Measurements from ENCODE around the gene HTR6. TPM values are rescaled to one million over a fixed set of nuclear protein-coding genes. Genes with fewer than 3 reads are reported as not detected.

HTR6 gene
- total RNA-seq, 3 donors from 2014 or later = not detected

- no peak for ATAC-seq
Measured at GRCh38 chr1:19679691-19680090, 15.0 kb downstream of the HTR6 start.

GRCh38 chr1:19680644-19681043 lies 16.0 kb downstream of the HTR6 start:
- Histone ChIP-seq H3K4me3 (no peak overlapping the region), H3K4me1 (ENCODE audit: low read depth) (no peaks in the 10 kb centered on the region), H3K9me3 (no peaks in the 10 kb centered on the region), H3K36me3 (ENCODE audit: low read depth) (no peaks in the 10 kb centered on the region)
- intact Hi-C loops (cut with DNase I, micrococcal nuclease) = no loop called here
- ATAC-seq (no peak), DNase-seq (no peak)
- TF ChIP-seq CTCF (IDR thresholded peaks at IDR 0.05) = no peak

More at GRCh38 chr1:19679691-19680090, 15.0 kb downstream of the HTR6 start:
- TF ChIP-seq CTCF (IDR thresholded peaks at IDR 0.05) = no peak
- no peaks in the 10 kb centered on the region for H3K36me3 ChIP-seq (ENCODE audit: low read depth)
- H3K4me1 ChIP-seq (ENCODE audit: low read depth) = no peaks in the 10 kb centered on the region
- no peak for DNase-seq
- H3K4me3 ChIP-seq = no peak overlapping the region
- intact Hi-C loops (cut with DNase I, micrococcal nuclease) = no loop called here
- H3K9me3 ChIP-seq = no peaks in the 10 kb centered on the region

DNA sequence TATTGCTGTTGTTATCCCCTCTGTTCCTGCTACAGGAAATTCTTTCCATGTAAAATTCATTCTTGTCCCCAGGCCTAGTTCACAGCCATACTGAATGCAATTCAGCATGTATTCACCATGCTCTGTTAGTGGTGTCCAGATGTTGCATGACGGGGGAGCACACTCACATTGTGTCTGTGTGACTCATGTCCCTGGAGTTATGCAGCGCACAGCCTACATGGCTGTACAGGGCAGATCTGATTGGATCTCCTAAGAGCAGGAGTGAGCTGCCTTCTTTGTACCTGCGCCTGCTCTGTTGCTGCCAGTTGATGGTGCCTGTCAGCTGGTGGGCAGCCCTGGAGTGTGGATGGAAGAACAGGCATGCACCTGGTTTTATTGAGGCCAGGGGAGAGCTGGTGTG lies 17.6 kb downstream of the HTR6 start:
- Histone ChIP-seq H3K9me3 (no peaks in the 10 kb centered on the region), H3K4me3 (no peak overlapping the region), H3K4me1 (ENCODE audit: low read depth) (no peaks in the 10 kb centered on the region), H3K36me3 (ENCODE audit: low read depth) (no peaks in the 10 kb centered on the region)
- TF ChIP-seq CTCF (IDR thresholded peaks at IDR 0.05) = no peak
- DNase-seq = no peak
- ATAC-seq = no peak
- intact Hi-C loops (cut with DNase I, micrococcal nuclease) = no loop called here

- no peak for DNase-seq
- no peaks in the 10 kb centered on the region for H3K36me3 ChIP-seq (ENCODE audit: low read depth)
- intact Hi-C loops (cut with DNase I, micrococcal nuclease) = no loop called here
- no peaks in the 10 kb centered on the region for H3K4me1 ChIP-seq (ENCODE audit: low read depth)
- TF ChIP-seq CTCF (IDR thresholded peaks at IDR 0.05) = no peak
- no peak overlapping the region for H3K4me3 ChIP-seq
- ATAC-seq = no peak
- H3K9me3 ChIP-seq = no peaks in the 10 kb centered on the region
Measured at GRCh38 chr1:19682901-19683300, 18.2 kb downstream of the HTR6 start.

GRCh38 chr1:19683351-19683750 lies 18.7 kb downstream of the HTR6 start:
- Histone ChIP-seq H3K4me3 (no peak overlapping the region), H3K4me1 (ENCODE audit: low read depth) (no peaks in the 10 kb centered on the region), H3K36me3 (ENCODE audit: low read depth) (no peaks in the 10 kb centered on the region), H3K9me3 (no peaks in the 10 kb centered on the region)
- no peak for DNase-seq
- intact Hi-C loops (cut with DNase I, micrococcal nuclease) = no loop called here
- TF ChIP-seq CTCF (IDR thresholded peaks at IDR 0.05) = no peak
- ATAC-seq = no peak

DNA sequence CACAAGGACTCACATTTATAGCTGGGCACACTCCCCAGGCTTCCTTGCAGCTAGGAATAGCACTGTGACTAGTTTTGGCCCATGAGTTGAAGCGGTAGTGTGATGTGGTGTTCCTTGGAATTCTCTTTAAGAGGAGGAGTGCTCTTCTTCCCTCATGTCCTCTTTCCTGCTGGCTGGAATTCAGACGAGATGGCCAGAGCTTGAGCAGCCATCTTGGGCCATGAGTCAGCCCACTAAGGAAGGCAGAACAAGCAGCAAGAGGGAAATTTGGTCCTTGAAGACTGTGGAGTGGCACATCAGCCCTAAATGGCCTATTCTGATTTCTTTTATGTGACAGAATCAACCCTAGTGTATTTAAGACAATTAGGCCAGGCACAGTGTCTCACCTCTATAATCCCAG lies 20.0 kb downstream of the HTR6 start:
- Histone ChIP-seq H3K4me1 (ENCODE audit: low read depth) (no peaks in the 10 kb centered on the region), H3K9me3 (no peaks in the 10 kb centered on the region), H3K4me3 (no peak overlapping the region), H3K36me3 (ENCODE audit: low read depth) (no peaks in the 10 kb centered on the region)
- intact Hi-C loops (cut with DNase I, micrococcal nuclease) = no loop called here
- ATAC-seq (no peak), DNase-seq (no peak)
- no peak for TF ChIP-seq CTCF (IDR thresholded peaks at IDR 0.05)
